A549 (cell line): Measurements from ENCODE around the gene HINFP. TPM values are rescaled to one million over a fixed set of nuclear protein-coding genes. Genes with fewer than 3 reads are reported as not detected.

Experiments
- ATAC-seq, 2 experiments: fragments of 200-7000 bp in 1 of 2; fragments of >200 bp in 1 of 2; cut with Nextera tagmentation in 1 of 2; cut with Tn5 transposase in 1 of 2; 3 replicates each; pipeline versions ENCODE4 v1.8.0 to v1.9.1; 2018 to 2020; ENCODE audit warnings: mild to moderate bottlenecking in 1 of 2, moderate library complexity in 1 of 2
- CTCF ChIA-PET: fragments of 300-600 bp; sonication (Branson Sonifier 250); formaldehyde crosslinking; extraction: SDS; loops from one replicate; lab custom pipeline; 2021; ENCODE audit warnings: antibody characterized with exemption, inconsistent platforms; lab: Yijun Ruan, JAX
- POLR2A ChIA-PET: fragments of 350-600 bp; formaldehyde crosslinking; extraction: SDS; loops from one replicate; lab custom pipeline; 2021; ENCODE audit warnings: antibody characterized with exemption, inconsistent platforms; lab: Yijun Ruan, JAX
- DNase-seq, 2 experiments: peaks; one replicate each; pipeline versions ENCODE4 v3.0.0 to v3.0.0-alpha.2; 2011 to 2016; ENCODE audit warnings: low read depth in 1 of 2, low spot score in 1 of 2
- FAIRE-seq: peaks from 2 replicates; lab custom pipeline; 2011; peaks lifted over from hg19 to GRCh38; lab: Jason Lieb, UNC
- H3K27ac ChIP-seq, 2 experiments: fragments of >200 bp; sonication (Bioruptor Twin); formaldehyde crosslinking; 3 replicates each; pipeline ENCODE4 v1.5.1; 2016 to 2017
- H3K4me1 ChIP-seq: fragments of >200 bp; sonication (Bioruptor Twin); formaldehyde crosslinking; 3 replicates; pipeline ENCODE4 v1.6.1; 2016
- H3K4me2 ChIP-seq: fragments of >200 bp; sonication (Bioruptor Twin); formaldehyde crosslinking; 3 replicates; pipeline ENCODE4 v1.6.1; 2016
- H3K4me3 ChIP-seq: fragments of >200 bp; sonication (Bioruptor Twin); formaldehyde crosslinking; 3 replicates; pipeline ENCODE4 v1.5.1; 2016
- H3K9me3 ChIP-seq: fragments of >200 bp; sonication (Bioruptor Twin); formaldehyde crosslinking; 3 replicates; pipeline ENCODE4 v1.6.1; 2016
- ATOH8 ChIP-seq: fragments of 250-450 bp; sonication (Bioruptor Pico); IDR thresholded peaks from 2 replicates; pipeline ENCODE4 v1.5.0; 2020; ENCODE audit warnings: low read depth, mild to moderate bottlenecking, moderate library complexity
- CBX2 ChIP-seq: fragments of 200-600 bp; sonication (generic); IDR thresholded peaks from 2 replicates; pipeline ENCODE4 v1.6.1; 2016; ENCODE audit warnings: low read depth, mild to moderate bottlenecking, borderline replicate concordance
- CBX8 ChIP-seq: fragments of 200-600 bp; sonication (generic); IDR thresholded peaks from 2 replicates; pipeline ENCODE4 v1.6.1; 2016
- CHD2 ChIP-seq: fragments of 150-350 bp; IDR thresholded peaks from 2 replicates; pipeline ENCODE4 v1.6.1; 2014; ENCODE audit warnings: low read length; ENCODE audit not compliant: partially characterized antibody
- EHF ChIP-seq: fragments of 250-450 bp; sonication (Bioruptor Pico); IDR thresholded peaks from 2 replicates; pipeline ENCODE4 v1.5.0; 2020; ENCODE audit warnings: mild to moderate bottlenecking
- ELK1 ChIP-seq: fragments of 150-350 bp; IDR thresholded peaks from 2 replicates; pipeline ENCODE4 v1.6.1; 2014; ENCODE audit warnings: low read depth, mild to moderate bottlenecking, low read length
- EP300 ChIP-seq, 2 experiments: fragments of >200 bp; sonication (Bioruptor Twin); formaldehyde crosslinking; IDR thresholded peaks; 2 replicates in 1 of 2; 3 replicates in 1 of 2; pipeline ENCODE4 v1.6.1; 2016 to 2017
- ESRRA ChIP-seq: fragments of 150-350 bp; IDR thresholded peaks from 2 replicates; pipeline ENCODE4 v1.6.1; 2014; ENCODE audit warnings: mild to moderate bottlenecking, low read length, borderline replicate concordance
- FOSB ChIP-seq: fragments of 250-450 bp; sonication (Bioruptor Pico); IDR thresholded peaks from 2 replicates; pipeline ENCODE4 v1.5.0; 2020; ENCODE audit warnings: mild to moderate bottlenecking, moderate library complexity
- FOSL2 ChIP-seq, 2 experiments: fragments of 450-650 bp in 1 of 2; fragments of >200 bp in 1 of 2; sonication (Bioruptor Twin) in 1 of 2; formaldehyde crosslinking; IDR thresholded peaks; 2 replicates each; pipeline versions ENCODE4 v1.5.0 to v1.6.1; 2016 to 2020; ENCODE audit warnings: mild to moderate bottlenecking in 1 of 2, moderate library complexity in 1 of 2
- FOXS1 ChIP-seq: fragments of 250-450 bp; sonication (Bioruptor Pico); IDR thresholded peaks from 2 replicates; pipeline ENCODE4 v1.5.0; 2020; ENCODE audit warnings: mild to moderate bottlenecking, moderate library complexity
- HES2 ChIP-seq: fragments of >200 bp; sonication (Bioruptor Twin); formaldehyde crosslinking; IDR thresholded peaks from 2 replicates; pipeline ENCODE4 v1.6.1; 2016
- HOXA7 ChIP-seq: fragments of 250-450 bp; sonication (Bioruptor Pico); IDR thresholded peaks from 2 replicates; pipeline ENCODE4 v1.5.0; 2020; ENCODE audit warnings: mild to moderate bottlenecking, moderate library complexity
- HOXB5 ChIP-seq: fragments of 250-450 bp; sonication (Bioruptor Pico); IDR thresholded peaks from 2 replicates; pipeline ENCODE4 v1.5.0; 2020; ENCODE audit warnings: mild to moderate bottlenecking, moderate library complexity
- KDM5A ChIP-seq: fragments of 200-600 bp; sonication (generic); IDR thresholded peaks from 2 replicates; pipeline ENCODE4 v1.6.1; 2016; ENCODE audit warnings: antibody characterized with exemption, mild to moderate bottlenecking
- MAX ChIP-seq: IDR thresholded peaks from 2 replicates; pipeline ENCODE4 v1.6.1; 2012
- NPAS2 ChIP-seq: fragments of 250-450 bp; sonication (Bioruptor Pico); IDR thresholded peaks from 2 replicates; pipeline ENCODE4 v1.8.0; 2022; ENCODE audit warnings: mild to moderate bottlenecking, moderate library complexity, borderline replicate concordance
- POLR2A ChIP-seq: IDR thresholded peaks from 2 replicates; pipeline ENCODE4 v1.6.1; 2012; ENCODE audit warnings: mild to moderate bottlenecking, low read length
- RCOR1 ChIP-seq: fragments of 150-350 bp; IDR thresholded peaks from 2 replicates; pipeline ENCODE4 v1.6.1; 2014; ENCODE audit warnings: antibody characterized with exemption, low read length, low read depth
- USF2 ChIP-seq: fragments of 450-650 bp; IDR thresholded peaks from 2 replicates; pipeline ENCODE4 v1.6.1; 2014; ENCODE audit warnings: antibody characterized with exemption
- ZSCAN20 ChIP-seq: fragments of 250-450 bp; sonication (Bioruptor Pico); IDR thresholded peaks from 2 replicates; pipeline ENCODE4 v1.8.0; 2022; ENCODE audit warnings: mild to moderate bottlenecking, moderate library complexity
- WGBS: methylation state at CpG from one replicate; pipeline ENCODE4 v1.1.6; 2017; ENCODE audit errors: missing lambda C conversion rate; 5-methylcytosine and 5-hydroxymethylcytosine counted together
- polyA plus RNA-seq, 4 experiments: library from polyadenylated mRNA; depleted of rRNA in 3 of 4; stranded (reverse); fragments of >200 nt; fragmentation: RNase III in 1 of 4; extraction: RNeasy Plus Mini Kit Qiagen cat#74134 plus additional on column Dnase treatment in 1 of 4; gene quantifications; 2 replicates in 3 of 4; 3 replicates in 1 of 4; pipeline ENCODE4 v1.2.3, GENCODE V29; 2011 to 2017

HINFP gene
- polyA plus RNA-seq, 2 of the 4 experiments (the other 2 are of a cell fraction) = 10.0 to 13.0 TPM

GRCh38 chr11:119179983-119180382, 58.6 kb downstream of the HINFP start:
- H3K4me3 ChIP-seq = no peak overlapping the region
- no peaks in the 10 kb centered on the region for H3K9me3 ChIP-seq
- WGBS = 93% methylated on average over 5 of the region's 10 CpGs
- TF ChIP-seq ESRRA (no peak), HES2 (no peak), KDM5A (no peak), FOSB (no peak), HOXB5 (CRISPR knock-in tag) (no peak), CHD2 (no peak), ZSCAN20 (CRISPR knock-in tag) (no peak), MAX (no peak), FOXS1 (no peak), EP300 (IDR thresholded peaks at IDR 0.05) (no peak)
- 0 out of 3 replicates have a peak, but pooled peaks cover 3% of the 10 kb centered on the region for H3K4me1 ChIP-seq
- ATAC-seq (no peak), DNase-seq (no peak), FAIRE-seq (no peak)
- ChIA-PET CTCF (interaction anchor here (0.7 to 1.2 kb wide), 4 partner anchors 10 to 144 kb away, joined by 3 to 4 read pairs (median 4); a partner anchor contains a TSS), POLR2A (no interaction called here)
- H3K27ac ChIP-seq = no peak overlapping the region
- no peak overlapping the region for H3K4me2 ChIP-seq

- Histone ChIP-seq H3K4me2 (no peak overlapping the region), H3K27ac (no peak overlapping the region), H3K9me3 (no peaks in the 10 kb centered on the region), H3K4me3 (no peak overlapping the region), H3K4me1 (peaks cover 13% of the 10 kb centered on the region)
- no peak for FAIRE-seq
- ChIA-PET CTCF (interaction anchor here (0.7 to 1.5 kb wide), 5 partner anchors 10 to 143 kb away, joined by 3 to 6 read pairs (median 3); a partner anchor contains a TSS), POLR2A (no interaction called here)
- no peak for DNase-seq
- TF ChIP-seq POLR2A (no peak), FOSL2 (IDR thresholded peaks at IDR 0.05) (no peak), FOSL2 (CRISPR knock-in tag; IDR thresholded peaks at IDR 0.05) (no peak), EHF (CRISPR knock-in tag) (no peak), ELK1 (no peak), CHD2 (no peak), ATOH8 (CRISPR knock-in tag) (no peak), USF2 (no peak), RCOR1 (no peak), FOSB (no peak), CBX8 (no peak), NPAS2 (CRISPR knock-in tag) (no peak), CBX2 (no peak), KDM5A (no peak), HOXA7 (CRISPR knock-in tag) (no peak)
- WGBS = 88% methylated on average over 6 of the region's 6 CpGs
- ATAC-seq = no peak
These were observed 59.6 kb downstream of the HINFP start for GRCh38 chr11:119180729-119181676.
